Small intestine (tissue), 7 donors: ENCODE results near the gene FAM222B. TPM values are rescaled to one million over a fixed set of nuclear protein-coding genes. Genes with fewer than 3 reads are reported as not detected.
"Not testable (repeated sequence)": the region's sequence is repeated elsewhere in the genome, so short reads cannot be mapped to it uniquely, and the experiment has no call there.

Source experiments
- DNase-seq, 2 donors: peaks; one replicate each; pipeline versions ENCODE4 v3.0.0 to v3.0.0-alpha.2; 2013
- FAIRE-seq: peaks from 2 replicates; lab custom pipeline; 2012; peaks lifted over from hg19 to GRCh38; lab: Jason Lieb, UNC
- H3K27ac ChIP-seq, 3 donors: one replicate each; pipeline ENCODE4 v1.5.1; 2013; ENCODE audit warnings: low read length in 2 of 3, mild to moderate bottlenecking in 2 of 3, control low read depth in 1 of 3, inconsistent platforms in 1 of 3, low read depth in 1 of 3, moderate library complexity in 1 of 3
- H3K27me3 ChIP-seq, 3 donors: one replicate each; pipeline ENCODE4 v1.6.1; 2013; ENCODE audit warnings: low read length in 3 of 3, inconsistent platforms in 1 of 3; ENCODE audit not compliant: control insufficient read depth in 3 of 3, insufficient read depth in 3 of 3
- H3K36me3 ChIP-seq, 3 donors: one replicate each; pipeline ENCODE4 v1.6.1; 2013; ENCODE audit warnings: low read length in 3 of 3, inconsistent platforms in 1 of 3, low read depth in 1 of 3, mild to moderate bottlenecking in 1 of 3, moderate library complexity in 1 of 3; ENCODE audit not compliant: control insufficient read depth in 3 of 3, insufficient read depth in 2 of 3
- H3K4me1 ChIP-seq, 3 donors: one replicate each; pipeline ENCODE4 v1.6.1; 2013; ENCODE audit warnings: low read length in 2 of 3, inconsistent platforms in 1 of 3, low read depth in 1 of 3, mild to moderate bottlenecking in 1 of 3, moderate library complexity in 1 of 3; ENCODE audit not compliant: control insufficient read depth in 3 of 3, insufficient read depth in 2 of 3
- H3K4me3 ChIP-seq, 3 donors: one replicate each; pipeline ENCODE4 v1.5.1; 2013; ENCODE audit warnings: low read length in 3 of 3, control low read depth in 1 of 3, inconsistent platforms in 1 of 3, low read depth in 1 of 3, mild to moderate bottlenecking in 1 of 3, moderate library complexity in 1 of 3
- H3K9me3 ChIP-seq, 2 donors: one replicate each; pipeline ENCODE4 v1.6.1; 2013; ENCODE audit warnings: low read depth in 1 of 2, low read length in 1 of 2; ENCODE audit not compliant: control insufficient read depth in 2 of 2, insufficient read depth in 1 of 2
- WGBS, 3 donors: extraction: QIAGEN DNeasy Blood & Tissue Kit; methylation state at CpG; one replicate each; pipeline ENCODE4 v1.1.7; 2013; 5-methylcytosine and 5-hydroxymethylcytosine counted together
- polyA plus RNA-seq, 4 donors: library from polyadenylated mRNA; stranded (reverse) in 3 of 4; unstranded in 1 of 4; fragments of 200-250 nt in 3 of 4; fragments of 120-200 nt in 1 of 4; gene quantifications; one replicate each; pipeline versions ENCODE4 v1.2.1 to v1.2.3, GENCODE V29; 2013
- donor health status: healthy with polysubstance abuse.
- donor health status: control.
- donor health status: control.
- donor health status: Bipolar disorder and iron deficiency.
- donor health status: healthy.

Gene FAM222B
- polyA plus RNA-seq, 4 donors, result 9.7 to 28.1 (median 13.4) TPM

DNA sequence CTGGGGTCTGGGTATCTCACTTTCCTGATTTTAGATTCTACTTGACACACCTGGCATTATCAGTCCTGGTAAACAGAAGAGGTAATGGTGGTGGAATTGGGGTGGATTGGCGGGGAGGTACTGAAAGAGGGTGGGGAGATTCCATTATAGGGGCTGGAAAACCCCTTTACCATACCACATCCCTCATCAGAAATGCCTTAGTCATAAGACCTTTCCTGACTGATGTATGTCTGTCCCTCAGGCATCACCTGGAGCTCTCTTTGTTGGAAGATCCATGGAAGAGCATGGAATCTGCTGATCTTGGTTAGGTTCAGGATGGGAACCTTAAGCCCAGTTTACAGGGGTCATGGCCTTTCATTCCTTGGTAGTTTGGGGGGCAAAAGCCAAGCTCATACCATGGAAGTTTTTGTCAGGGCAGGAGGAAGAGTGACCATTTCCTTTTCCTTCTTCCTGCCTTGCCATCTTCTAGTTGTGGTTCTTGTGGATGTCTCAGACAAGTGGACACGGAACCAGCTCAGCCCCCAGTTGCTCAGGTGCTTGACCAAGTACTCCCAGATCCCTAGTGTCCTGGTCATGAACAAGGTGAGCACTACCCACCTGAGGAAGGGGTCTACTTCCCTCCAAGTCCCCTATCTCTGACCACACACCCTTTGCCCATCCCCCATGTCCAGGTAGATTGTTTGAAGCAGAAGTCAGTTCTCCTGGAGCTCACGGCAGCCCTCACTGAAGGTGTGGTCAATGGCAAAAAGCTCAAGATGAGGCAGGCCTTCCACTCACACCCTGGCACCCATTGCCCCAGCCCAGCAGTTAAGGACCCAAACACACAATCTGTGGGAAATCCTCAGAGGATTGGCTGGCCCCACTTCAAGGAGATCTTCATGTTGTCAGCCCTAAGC is 15.6 kb upstream of the FAM222B start:
- Histone ChIP-seq H3K4me3 (no peak overlapping the region), H3K27me3 (no peaks in the 10 kb centered on the region), H3K9me3 (no peaks in the 10 kb centered on the region), H3K36me3 (peaks cover 8 to 43% (median 14%) of the 10 kb centered on the region in 3 donors), H3K4me1 (peaks cover 0 to 24% (median 5%) of the 10 kb centered on the region in 3 donors), H3K27ac (no peak overlapping the region)
- 89 to 92% (median 90%) methylated on average over 3 of the region's 3 CpGs for WGBS, 3 donors
- DNase-seq (no peak), FAIRE-seq (no peak)

DNA sequence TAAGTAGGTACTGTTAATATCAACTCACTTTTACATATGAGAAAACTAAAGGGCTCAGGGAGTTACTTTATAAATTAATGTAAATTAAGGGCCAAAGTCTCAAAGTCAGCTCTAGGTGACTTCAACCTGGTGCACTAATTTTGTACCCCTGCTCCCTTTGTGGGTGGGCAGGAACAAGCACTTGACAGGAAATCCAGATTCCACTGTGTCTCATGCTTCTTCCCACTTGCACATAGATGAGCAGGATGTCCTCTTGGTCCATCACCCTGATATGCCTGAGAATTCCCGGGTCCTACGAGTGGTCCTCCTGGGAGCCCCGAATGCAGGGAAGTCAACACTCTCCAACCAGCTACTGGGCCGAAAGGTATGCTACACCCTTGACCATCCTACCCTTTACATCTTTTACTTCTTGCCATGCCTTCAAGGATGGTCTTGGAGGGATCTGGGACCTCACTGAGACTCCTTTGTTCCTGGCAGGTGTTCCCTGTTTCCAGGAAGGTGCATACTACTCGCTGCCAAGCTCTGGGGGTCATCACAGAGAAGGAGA is 13.5 kb upstream of the FAM222B start:
- FAIRE-seq (no peak), DNase-seq (no peak)
- Histone ChIP-seq H3K4me3 (peak overlapping the region in 1 of 3 donors; percentile 83), H3K36me3 (peaks cover 8 to 38% (median 14%) of the 10 kb centered on the region in 3 donors), H3K9me3 (no peaks in the 10 kb centered on the region), H3K27me3 (no peaks in the 10 kb centered on the region), H3K4me1 (peaks cover 0 to 12% (median 0%) of the 10 kb centered on the region in 3 donors), H3K27ac (no peak overlapping the region)
- 93 to 96% (median 93%) methylated on average over 5 of the region's 5 CpGs for WGBS, 3 donors

DNA sequence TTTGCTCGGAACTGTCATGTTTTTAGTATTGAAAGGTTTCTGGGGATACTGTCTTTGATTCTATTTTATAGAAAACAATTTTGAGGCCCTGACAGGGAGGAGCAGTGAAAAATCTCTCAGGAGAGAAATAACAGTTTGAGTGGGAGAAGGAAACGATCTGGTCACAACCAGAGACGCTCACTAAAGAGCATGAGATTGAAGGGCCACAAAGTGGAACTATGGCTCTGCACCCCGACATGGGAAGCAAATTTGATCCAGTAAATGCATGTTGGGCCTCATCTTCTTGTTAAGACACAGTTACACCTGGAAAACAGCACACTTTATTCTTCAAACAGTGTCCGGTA is 12.7 kb upstream of the FAM222B start:
- H3K4me1 ChIP-seq, result peaks cover 0 to 9% (median 0%) of the 10 kb centered on the region in 3 donors
- no peaks in the 10 kb centered on the region for H3K9me3 ChIP-seq
- 6 to 16% (median 11%) methylated on average over 5 of the region's 5 CpGs for WGBS, 3 donors
- peak overlapping the region; percentile 52 to 63 (median 56) for H3K27ac ChIP-seq
- no peaks in the 10 kb centered on the region for H3K27me3 ChIP-seq
- no peak for FAIRE-seq
- DNase-seq, result no peak
- peaks cover 8 to 31% (median 14%) of the 10 kb centered on the region in 3 donors for H3K36me3 ChIP-seq
- H3K4me3 ChIP-seq, result peak overlapping the region; percentile 48 to 84 (median 83)

DNA sequence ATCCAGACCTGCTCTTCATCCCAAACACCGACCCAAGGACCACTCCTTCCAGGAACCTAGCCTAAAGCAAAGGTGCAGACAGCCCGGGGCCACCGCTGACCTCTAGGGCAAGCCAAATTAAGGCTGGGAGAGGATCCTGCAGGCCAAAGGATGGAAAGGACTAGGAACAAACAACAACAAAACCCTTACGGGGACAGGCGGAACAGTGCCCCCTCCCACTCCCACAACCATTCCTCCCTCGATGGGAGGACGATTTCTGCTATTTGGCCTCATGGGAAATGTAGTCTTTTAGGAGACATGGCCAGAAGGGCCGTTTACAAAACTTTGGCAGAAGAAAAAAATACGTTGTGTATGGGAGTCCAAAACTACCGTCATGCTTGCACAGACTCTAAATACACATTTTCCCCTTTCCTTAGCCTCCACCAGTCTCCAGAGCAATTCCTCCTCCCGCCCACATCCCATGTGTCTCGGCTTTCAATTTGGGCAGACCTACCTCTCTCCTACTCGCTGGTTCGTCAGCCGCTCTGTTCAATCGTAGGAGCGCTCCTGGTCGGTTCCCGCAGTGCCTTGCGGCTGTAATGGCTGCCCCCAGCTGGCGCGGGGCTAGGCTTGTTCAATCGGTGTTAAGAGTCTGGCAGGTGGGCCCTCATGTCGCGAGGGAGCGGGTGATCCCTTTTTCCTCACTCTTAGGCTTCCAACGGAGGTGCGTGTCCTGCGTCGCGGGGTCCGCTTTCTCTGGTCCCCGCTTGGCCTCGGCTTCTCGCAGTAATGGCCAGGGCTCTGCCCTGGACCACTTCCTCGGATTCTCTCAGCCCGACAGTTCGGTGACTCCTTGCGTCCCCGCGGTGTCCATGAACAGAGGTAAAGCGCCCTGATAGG is 12.1 kb upstream of the FAM222B start, which contains the start of gene ERAL1:
TSS of gene ERAL1 (plus strand) at position 560 of the 879 bp plus-strand sequence. CDS start at position 579, 19 bp downstream.
- 1% methylated on average over 42 of the region's 42 CpGs for WGBS, 3 donors
- peak within 1 kb of the TSS; percentile 52 to 63 (median 56) for H3K27ac ChIP-seq
- peak within 1 kb of the TSS; percentile 48 to 84 (median 83) for H3K4me3 ChIP-seq
- no peak for FAIRE-seq
- peaks cover 8 to 27% (median 14%) of the 10 kb centered on the region in 3 donors for H3K36me3 ChIP-seq
- no peaks in the 10 kb centered on the region for H3K9me3 ChIP-seq
- DNase-seq, result peak; percentile 87 to 92
- no peaks in the 10 kb centered on the region for H3K27me3 ChIP-seq
- peaks cover 0 to 9% (median 0%) of the 10 kb centered on the region in 3 donors for H3K4me1 ChIP-seq

DNA sequence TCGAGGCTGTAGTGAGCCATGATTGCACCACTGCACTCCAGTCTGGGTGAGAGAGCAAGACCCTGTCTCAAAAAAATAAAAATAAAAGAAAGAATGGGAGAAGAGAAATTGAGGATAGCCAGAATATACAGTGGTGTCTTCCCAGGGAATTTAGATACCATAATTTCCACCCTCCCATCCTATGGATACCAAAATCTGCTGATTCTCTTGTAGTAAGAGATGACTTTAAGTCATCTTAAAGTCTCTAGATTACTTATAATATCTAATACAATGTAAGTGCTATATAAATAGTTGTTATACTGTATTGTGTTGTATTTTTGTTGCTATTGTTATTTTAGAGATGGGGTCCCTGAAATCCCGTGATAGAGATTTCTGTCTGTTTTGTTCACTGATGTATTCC is 10.7 kb upstream of the FAM222B start:
- Histone ChIP-seq H3K9me3 (no peaks in the 10 kb centered on the region), H3K27me3 (no peaks in the 10 kb centered on the region), H3K4me3 (no peak overlapping the region), H3K27ac (no peak overlapping the region), H3K36me3 (peaks cover 4 to 13% (median 7%) of the 10 kb centered on the region in 3 donors), H3K4me1 (peaks cover 0 to 9% (median 0%) of the 10 kb centered on the region in 3 donors)
- FAIRE-seq, result no peak
- 90 to 95% (median 90%) methylated on average over 2 of the region's 2 CpGs for WGBS, 3 donors
- DNase-seq, result no peak

DNA sequence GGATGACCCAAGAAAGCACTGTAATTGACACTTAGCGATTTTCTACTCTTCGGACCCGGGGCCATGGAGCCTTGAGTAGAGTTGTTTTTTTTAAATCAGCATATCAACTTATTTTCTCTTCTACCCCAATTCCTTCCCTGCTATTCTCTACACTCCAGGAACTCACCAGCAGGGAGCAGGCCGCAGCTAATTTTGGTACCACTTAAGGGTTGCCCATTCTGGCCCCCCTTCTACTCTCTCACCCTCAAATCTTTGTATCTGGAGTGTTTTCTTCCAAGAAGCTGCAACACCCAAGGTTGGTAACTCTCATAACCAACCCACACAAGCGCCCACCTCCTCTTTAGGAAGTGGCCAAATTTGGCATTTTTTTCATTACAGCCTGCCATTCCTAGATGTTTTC is 6.7 kb upstream of the FAM222B start:
- DNase-seq (no peak), FAIRE-seq (no peak)
- Histone ChIP-seq H3K4me3 (no peak overlapping the region), H3K27ac (no peak overlapping the region), H3K4me1 (peaks cover 0 to 3% (median 0%) of the 10 kb centered on the region in 3 donors), H3K27me3 (no peaks in the 10 kb centered on the region), H3K9me3 (no peaks in the 10 kb centered on the region), H3K36me3 (no peaks in the 10 kb centered on the region)
- WGBS, 3 donors, result 81 to 89% (median 82%) methylated on average over 5 of the region's 5 CpGs

DNA sequence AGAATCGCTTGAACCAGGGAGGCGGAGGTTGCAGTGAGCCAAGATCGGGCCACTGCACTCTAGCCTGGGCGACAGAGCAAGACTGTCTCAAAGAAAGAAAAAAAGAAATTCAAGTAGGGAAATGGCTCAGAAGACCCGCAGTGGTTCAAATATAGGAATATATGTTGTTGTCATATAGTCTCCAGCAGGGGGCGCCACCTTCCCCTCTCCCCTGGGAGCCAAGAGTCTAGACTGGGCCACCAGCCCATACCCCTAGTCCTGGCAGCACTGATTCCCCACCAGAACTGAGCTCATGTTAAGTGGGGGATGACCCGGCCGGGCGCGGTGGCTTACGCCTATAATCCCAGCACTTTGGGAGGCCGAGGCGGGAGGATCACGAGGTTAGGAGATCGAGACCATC is 6.1 kb upstream of the FAM222B start:
- not testable (repeated sequence) for H3K9me3 ChIP-seq, H3K36me3 ChIP-seq, H3K4me1 ChIP-seq, FAIRE-seq, H3K27me3 ChIP-seq, H3K27ac ChIP-seq, H3K4me3 ChIP-seq
- WGBS, 3 donors, result 81 to 86% (median 81%) methylated on average over 15 of the region's 15 CpGs
- DNase-seq, result peak; percentile 40 to 50

DNA sequence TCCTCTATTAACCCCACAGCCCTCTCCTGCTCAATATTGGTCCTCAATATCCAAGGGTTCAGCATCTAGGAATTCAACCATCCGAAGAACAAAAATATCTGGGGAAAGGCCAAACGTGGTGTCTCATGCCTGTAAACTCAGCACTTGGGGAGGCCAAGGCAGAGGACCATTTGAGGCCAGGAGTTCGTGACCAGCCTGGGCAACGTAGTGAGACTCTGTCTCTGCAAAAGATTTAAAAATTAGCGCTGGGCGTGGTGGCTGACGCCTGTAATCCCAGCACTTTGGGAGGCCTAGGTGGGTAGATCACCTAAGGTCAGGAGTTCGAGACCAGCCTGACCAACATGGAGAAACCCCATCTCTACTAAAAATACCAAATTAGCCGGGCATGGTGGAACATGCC is 4.1 kb upstream of the FAM222B start:
- not testable (repeated sequence) for FAIRE-seq, H3K36me3 ChIP-seq, H3K4me1 ChIP-seq, H3K4me3 ChIP-seq, H3K9me3 ChIP-seq, H3K27me3 ChIP-seq, H3K27ac ChIP-seq, DNase-seq
- 88 to 93% (median 92%) methylated on average over 9 of the region's 9 CpGs for WGBS, 3 donors
